NCI-H1694 treated with DMSO at 0.1 percent for 48 hours (cell line): Measurements from ENCODE around the gene BAZ1B.
"Not testable (repeated sequence)": the region's sequence is repeated elsewhere in the genome, so short reads cannot be mapped to it uniquely, and the experiment has no call there.

Experiments used
- DNase-seq: peaks from one replicate; lab custom pipeline; 2025; lab: John Stamatoyannopoulos, UW

Gene BAZ1B

GRCh38 chr7:73504920-73505319 is 17.2 kb downstream of the BAZ1B start:
- DNase-seq, result no peak

GRCh38 chr7:73504017-73504416 is 18.1 kb downstream of the BAZ1B start:
- DNase-seq, result no peak

GRCh38 chr7:73503229-73503628 is 18.9 kb downstream of the BAZ1B start:
- no peak for DNase-seq

- no peak for DNase-seq
These were observed 25.5 kb downstream of the BAZ1B start for GRCh38 chr7:73496626-73497025.

GRCh38 chr7:73495507-73495906 is 26.6 kb downstream of the BAZ1B start:
- DNase-seq, result not testable (repeated sequence)

- no peak for DNase-seq
These were observed 32.1 kb downstream of the BAZ1B start for GRCh38 chr7:73489976-73490375.

- DNase-seq, result no peak
These were observed 34.6 kb downstream of the BAZ1B start for GRCh38 chr7:73487486-73487885.

GRCh38 chr7:73483171-73483570 is 38.9 kb downstream of the BAZ1B start:
- no peak for DNase-seq

GRCh38 chr7:73482746-73483145 is 39.3 kb downstream of the BAZ1B start:
- DNase-seq, result no peak

GRCh38 chr7:73481521-73481920 is 40.6 kb downstream of the BAZ1B start:
- DNase-seq, result not testable (repeated sequence)

- DNase-seq, result no peak
These were observed 43.5 kb downstream of the BAZ1B start for GRCh38 chr7:73478549-73478948.

- DNase-seq, result no peak
These were observed 44.7 kb downstream of the BAZ1B start for GRCh38 chr7:73477376-73477775.

GRCh38 chr7:73470208-73470607 is 51.9 kb downstream of the BAZ1B start:
- DNase-seq, result no peak

GRCh38 chr7:73467046-73467445 is 55.0 kb downstream of the BAZ1B start:
- not testable (repeated sequence) for DNase-seq

- DNase-seq, result no peak
These were observed 56.0 kb downstream of the BAZ1B start for GRCh38 chr7:73466112-73466511.

- DNase-seq, result no peak
These were observed 58.1 kb downstream of the BAZ1B start for GRCh38 chr7:73463966-73464365.

- DNase-seq, result no peak
These were observed 58.8 kb downstream of the BAZ1B start for GRCh38 chr7:73463260-73463659.

- no peak for DNase-seq
These were observed 60.3 kb downstream of the BAZ1B start for GRCh38 chr7:73461782-73462285.

- DNase-seq, result no peak
These were observed 67.7 kb downstream of the BAZ1B start for GRCh38 chr7:73454424-73454823.

- DNase-seq, result no peak
These were observed 69.0 kb downstream of the BAZ1B start for GRCh38 chr7:73452999-73453635.

- DNase-seq, result peak; percentile 53
These were observed 70.2 kb downstream of the BAZ1B start for GRCh38 chr7:73451780-73452398.

GRCh38 chr7:73449422-73449821 is 72.7 kb downstream of the BAZ1B start:
- DNase-seq, result no peak

- DNase-seq, result no peak
These were observed 73.5 kb downstream of the BAZ1B start for GRCh38 chr7:73448609-73449008.
